Kidney (tissue), 22 donors: ENCODE measurements around the gene CHIC2. TPM values are rescaled to one million over a fixed set of nuclear protein-coding genes. Genes with fewer than 3 reads are reported as not detected.
"Not testable (repeated sequence)": the region's sequence is repeated elsewhere in the genome, so short reads cannot be mapped to it uniquely, and the experiment has no call there.

Source experiments
- DNase-seq, 5 donors: peaks; one replicate each; pipeline ENCODE4 v3.0.0-alpha.2; 2013 to 2020
- FAIRE-seq: peaks from 2 replicates; lab custom pipeline; 2012; peaks lifted over from hg19 to GRCh38; lab: Jason Lieb, UNC
- H3K27ac ChIP-seq, 2 donors: one replicate each; pipeline ENCODE4 v1.7.0; 2013; ENCODE audit warnings: low read depth in 2 of 2, low read length in 2 of 2, inconsistent platforms in 1 of 2
- H3K27me3 ChIP-seq: one replicate; pipeline ENCODE4 v1.7.1; 2013; ENCODE audit warnings: low read length, inconsistent platforms; ENCODE audit not compliant: control insufficient read depth, insufficient read depth
- H3K36me3 ChIP-seq, 3 donors: one replicate each; pipeline versions ENCODE4 v1.7.0 to v1.7.1; 2013; ENCODE audit warnings: low read length in 3 of 3, control low read depth in 1 of 3, inconsistent platforms in 1 of 3; ENCODE audit not compliant: insufficient read depth in 3 of 3, control insufficient read depth in 2 of 3
- H3K4me1 ChIP-seq, 3 donors: one replicate each; pipeline versions ENCODE4 v1.7.0 to v1.7.1; 2013; ENCODE audit warnings: low read length in 3 of 3, inconsistent platforms in 1 of 3, low read depth in 1 of 3; ENCODE audit not compliant: control insufficient read depth in 2 of 3, insufficient read depth in 2 of 3
- H3K4me3 ChIP-seq, 3 donors: one replicate each; pipeline versions ENCODE4 v1.7.0 to v1.8.1; 2013; ENCODE audit warnings: low read length in 3 of 3, control low read depth in 1 of 3, inconsistent platforms in 1 of 3
- H3K9ac ChIP-seq, 3 donors: one replicate each; pipeline versions ENCODE4 v1.7.0 to v1.7.1; 2013; ENCODE audit warnings: low read length in 3 of 3, control low read depth in 1 of 3, inconsistent platforms in 1 of 3
- H3K9me3 ChIP-seq, 3 donors: one replicate each; pipeline versions ENCODE4 v1.7.0 to v1.7.1; 2013; ENCODE audit warnings: low read length in 3 of 3, control low read depth in 1 of 3, inconsistent platforms in 1 of 3; ENCODE audit not compliant: control insufficient read depth in 2 of 3, insufficient read depth in 1 of 3
- CTCF ChIP-seq: IDR thresholded peaks from 3 replicates; pipeline ENCODE4 v1.5.1; 2012; ENCODE audit warnings: mild to moderate bottlenecking, moderate library complexity, borderline replicate concordance; ENCODE audit not compliant: insufficient read depth; ENCODE audit errors: extremely low read depth
- intact Hi-C: fragments of 100-400 bp; cut with DNase I; formaldehyde crosslinking; loops from one replicate; pipeline ENCODE4 v1.11.1; 2022
- long read RNA-seq, 10 donors: library from polyadenylated mRNA in 1 of 10; unstranded in 1 of 10; transcript quantifications; one replicate each; pipeline ENCODE4 v2.0.0 and lab custom pipeline, GENCODE V29; 2021 to 2026
- polyA plus RNA-seq: library from polyadenylated mRNA; stranded (reverse); fragments of 350-450 nt; fragmentation: Illumina TruSeq; extraction: RNeasy Lipid Tissue Mini Kit (QIAGEN cat#74804); gene quantifications from one replicate; pipeline ENCODE4 v1.2.3, GENCODE V29; 2014; ENCODE audit warnings: low read depth, low replicate concordance; ENCODE audit not compliant: insufficient read depth
- total RNA-seq: library from RNA; stranded (reverse); fragmentation: NEBNext Ultra II Directional; extraction: Animal tissue kit (Norgen Biotek cat#: 25700); gene quantifications from one replicate; pipeline ENCODE4 v1.2.1, GENCODE V29; 2021
- donor health status: control.
- donor health status: control.
- donor health status: control.
- donor health status: control.
- donor health status: control.
- donor health status: DM: yes; HTN: yes; CAD: no.
- donor health status: Normal renal cell carcinoma (clear cell type).

Gene CHIC2
- 26.6 TPM for total RNA-seq
- polyA plus RNA-seq = 13.5 TPM
- long read RNA-seq, donor 1, transcript CHIC2-201 (6 exons, 1,194 nt) = major isoform, 15 of 15 reads
- long read RNA-seq, donor 1, partial matches to known transcripts = 0 of 15 reads
- long read RNA-seq, donor 1, other reads (novel, unspliced or antisense) = 0 of 15 reads
- long read RNA-seq, donor 2, transcript CHIC2-201 (6 exons, 1,194 nt) = major isoform, 11 of 14 reads
- long read RNA-seq, donor 2, partial matches to known transcripts = 0 of 14 reads
- long read RNA-seq, donor 2, other reads (novel, unspliced or antisense) = 0 of 14 reads
- long read RNA-seq, donor 3, transcript CHIC2-201 (6 exons, 1,194 nt) = major isoform, 17 of 17 reads
- long read RNA-seq, donor 3, partial matches to known transcripts = 0 of 17 reads
- long read RNA-seq, donor 3, other reads (novel, unspliced or antisense) = 0 of 17 reads
- long read RNA-seq, donor 4, transcript CHIC2-201 (6 exons, 1,194 nt) = major isoform, 12 of 12 reads
- long read RNA-seq, donor 4, partial matches to known transcripts = 0 of 12 reads
- long read RNA-seq, donor 4, other reads (novel, unspliced or antisense) = 0 of 12 reads
- long read RNA-seq, donor 5 = 0 reads
- long read RNA-seq, donor 6, transcript CHIC2-201 (6 exons, 1,194 nt) = major isoform, 9 of 9 reads
- long read RNA-seq, donor 6, partial matches to known transcripts = 0 of 9 reads
- long read RNA-seq, donor 6, other reads (novel, unspliced or antisense) = 0 of 9 reads
- long read RNA-seq, donor 7, transcript CHIC2-201 (6 exons, 1,194 nt) = major isoform, 31 of 38 reads
- long read RNA-seq, donor 7, partial matches to known transcripts = 0 of 38 reads
- long read RNA-seq, donor 7, other reads (novel, unspliced or antisense) = 5 of 38 reads
- long read RNA-seq, donor 8, transcript CHIC2-201 (6 exons, 1,194 nt) = major isoform, 6 of 8 reads
- long read RNA-seq, donor 8, partial matches to known transcripts = 0 of 8 reads
- long read RNA-seq, donor 8, other reads (novel, unspliced or antisense) = 0 of 8 reads
- long read RNA-seq, donor 9, partial matches to known transcripts = 0 of 4 reads
- long read RNA-seq, donor 9, other reads (novel, unspliced or antisense) = 0 of 4 reads
- long read RNA-seq, donor 10, transcript CHIC2-201 (6 exons, 1,194 nt) = major isoform, 11 of 11 reads
- long read RNA-seq, donor 10, partial matches to known transcripts = 0 of 11 reads
- long read RNA-seq, donor 10, other reads (novel, unspliced or antisense) = 0 of 11 reads

- Histone ChIP-seq H3K9ac (peak within 1 kb of the TSS; percentile 66 to 92 (median 82)), H3K36me3 (no peaks in the 10 kb centered on the region), H3K27ac (peak within 1 kb of the TSS; percentile 88 to 92), H3K9me3 (no peaks in the 10 kb centered on the region), H3K4me3 (peak within 1 kb of the TSS; percentile 77 to 97 (median 96)), H3K27me3 (no peaks in the 10 kb centered on the region), H3K4me1 (peaks cover 3 to 19% (median 5%) of the 10 kb centered on the region in 3 donors)
- peak; percentile 97 to 99 (median 97) for DNase-seq
- intact Hi-C loops = no loop called here
- no peak for FAIRE-seq
- TF ChIP-seq CTCF = no peak
Measured at GRCh38 chr4:54064317-54065111, at the start of gene CHIC2. CHIC2 (minus strand) TSS chr4:54064605; CDS start chr4:54064300, 305 bp downstream.

GRCh38 chr4:54113206-54113605 is 48.8 kb upstream of the CHIC2 start:
- H3K27ac ChIP-seq, H3K9me3 ChIP-seq, intact Hi-C loops, H3K9ac ChIP-seq, H3K4me1 ChIP-seq, FAIRE-seq, DNase-seq, H3K36me3 ChIP-seq, H3K4me3 ChIP-seq: not testable (repeated sequence)
- peaks cover 40% of the 10 kb centered on the region for H3K27me3 ChIP-seq

GRCh38 chr4:54110019-54110416 is 45.6 kb upstream of the CHIC2 start:
- Histone ChIP-seq H3K4me3 (peak overlapping the region in 1 of 3 donors; percentile 25), H3K36me3 (no peaks in the 10 kb centered on the region), H3K9ac (no peak overlapping the region), H3K27me3 (peaks cover 65% of the 10 kb centered on the region), H3K27ac (no peak overlapping the region), H3K9me3 (no peaks in the 10 kb centered on the region), H3K4me1 (peaks cover 0 to 6% (median 2%) of the 10 kb centered on the region in 3 donors)
- intact Hi-C loops = no loop called here
- no peak for FAIRE-seq
- no peak for DNase-seq
- TF ChIP-seq CTCF = no peak
